Measurements from ENCODE around the gene BPGM.
"Not testable (repeated sequence)": the region's sequence is repeated elsewhere in the genome, so short reads cannot be mapped to it uniquely, and the experiment has no call there.

The BPGM gene

DNA sequence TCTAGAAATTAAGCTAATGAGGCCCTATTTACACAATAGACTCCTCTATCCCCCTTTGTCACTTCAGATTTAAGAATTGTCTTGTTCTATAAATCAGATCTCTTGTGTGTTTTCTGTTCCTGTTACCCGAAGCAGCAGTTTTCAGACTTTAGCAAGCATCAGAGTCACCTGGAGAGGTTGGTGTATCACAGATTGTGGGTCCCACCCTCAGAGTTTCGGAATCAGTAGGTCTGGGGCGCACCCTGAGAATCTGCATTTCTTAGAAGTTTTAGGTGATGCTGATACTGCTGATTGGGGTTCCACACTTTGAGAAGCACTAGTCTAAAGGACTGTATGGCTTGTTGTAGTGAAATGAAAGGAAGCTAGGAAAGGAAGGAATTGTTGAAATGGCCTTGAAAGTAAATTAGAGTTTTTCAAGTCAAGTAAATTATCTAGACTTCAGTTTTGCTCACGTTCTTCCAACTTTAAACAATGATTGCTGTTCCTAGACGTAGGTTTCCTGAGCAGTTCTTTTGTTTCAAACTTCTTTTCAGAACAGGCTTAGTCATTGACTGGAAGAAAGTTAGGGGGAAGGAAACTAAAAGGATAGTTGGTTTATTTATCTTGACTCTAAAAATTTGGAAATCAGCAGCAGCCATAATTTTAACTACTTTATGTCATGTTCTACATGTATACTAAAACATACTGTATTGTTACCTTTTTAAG lies 15.7 kb downstream of the BPGM start:
- DNase-seq (ENCODE audit: low read depth, low spot score): no peak
- no peak overlapping the region for H3K9ac ChIP-seq (ENCODE audit: insufficient read length)
- H3K36me3 ChIP-seq (ENCODE audit: insufficient read depth, low read length): no peaks in the 10 kb centered on the region; the same call in 1 of the 2 replicates
- no peak overlapping the region for H3K4me3 ChIP-seq
- TF ChIP-seq EZH2 (IDR thresholded peaks at IDR 0.05): no peak
- no peaks in the 10 kb centered on the region for H3K9me3 ChIP-seq (ENCODE audit: low read depth, low read length)
- no peak overlapping the region for H3K27ac ChIP-seq

DNA sequence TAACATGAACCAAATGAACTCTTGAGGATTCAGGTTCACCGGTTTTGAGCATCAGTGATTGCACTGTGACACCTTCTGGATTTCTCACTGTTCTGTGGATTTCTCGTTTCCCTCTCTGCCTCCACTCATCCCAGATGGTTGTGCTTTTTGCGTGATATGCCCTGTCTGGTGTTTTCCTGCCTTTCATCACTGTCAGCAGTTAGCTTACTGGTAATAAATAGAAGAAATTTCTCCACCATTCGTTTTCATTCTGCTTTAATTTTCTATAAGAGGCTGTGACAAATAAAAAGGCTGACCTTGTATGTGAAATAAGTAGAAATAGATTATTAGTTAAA lies 16.2 kb downstream of the BPGM start:
- no peaks in the 10 kb centered on the region for H3K9me3 ChIP-seq (ENCODE audit: low read depth, low read length)
- no peak for DNase-seq (ENCODE audit: low read depth, low spot score)
- no peak overlapping the region for H3K27ac ChIP-seq
- no peak for TF ChIP-seq POLR2AphosphoS5 (IDR thresholded peaks at IDR 0.05; ENCODE audit: borderline replicate concordance, low read depth, low read length)
- TF ChIP-seq FOXP2 (optimal IDR thresholded peaks at IDR 0.05; ENCODE audit: control extremely low read depth, extremely low read length, insufficient read depth): no peak
- TF ChIP-seq EZH2 (IDR thresholded peaks at IDR 0.05): no peak
- no peak overlapping the region for H3K9ac ChIP-seq (ENCODE audit: insufficient read length)
- H3K36me3 ChIP-seq (ENCODE audit: insufficient read depth, low read length): no peaks in the 10 kb centered on the region; the same call in 1 of the 2 replicates
- H3K4me3 ChIP-seq: no peak overlapping the region

DNA sequence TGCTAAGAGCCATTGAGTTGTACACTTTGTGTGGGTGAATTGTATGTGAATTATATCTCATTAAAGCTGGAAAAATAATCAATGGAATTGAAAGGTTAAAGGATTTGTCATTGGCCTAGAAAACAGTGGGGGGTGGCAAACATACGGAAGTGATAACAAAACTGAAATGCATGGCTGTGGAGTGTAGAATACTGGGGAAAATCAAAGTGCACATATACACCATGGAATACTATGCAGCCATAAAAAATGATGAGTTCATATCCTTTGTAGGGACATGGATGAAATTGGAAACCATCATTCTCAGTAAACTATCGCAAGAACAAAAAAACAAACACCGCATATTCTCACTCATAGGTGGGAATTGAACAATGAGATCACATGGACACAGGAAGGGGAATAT lies 18.4 kb downstream of the BPGM start:
- not testable (repeated sequence) for H3K36me3 ChIP-seq (ENCODE audit: insufficient read depth, low read length); H3K9ac ChIP-seq (ENCODE audit: insufficient read length)

DNA sequence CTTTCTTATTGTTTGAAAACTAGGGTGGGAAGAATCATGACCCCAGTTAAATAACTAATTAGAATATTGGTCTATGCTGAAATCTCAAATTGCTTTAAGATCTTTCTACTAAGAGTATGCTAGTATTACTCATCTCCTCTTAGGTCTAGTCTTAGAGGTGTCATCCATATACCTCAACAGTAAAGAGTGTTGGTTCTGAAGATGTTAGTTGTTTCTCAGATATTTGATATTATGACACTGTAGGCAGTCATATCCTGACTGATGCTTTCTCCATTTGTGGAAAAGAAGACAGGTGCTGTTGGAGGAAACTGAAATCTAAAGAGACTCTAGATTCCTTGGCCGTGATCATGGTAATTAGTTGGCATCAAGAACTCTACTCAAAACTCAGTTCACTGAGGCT lies 21.2 kb downstream of the BPGM start:
- Histone ChIP-seq H3K27ac (no peak overlapping the region), H3K36me3 (ENCODE audit: insufficient read depth, low read length) (no peaks in the 10 kb centered on the region), H3K9ac (ENCODE audit: insufficient read length) (no peak overlapping the region), H3K4me3 (no peak overlapping the region), H3K9me3 (ENCODE audit: low read depth, low read length) (no peaks in the 10 kb centered on the region)
- DNase-seq (ENCODE audit: low read depth, low spot score): no peak
- TF ChIP-seq EZH2 (IDR thresholded peaks at IDR 0.05) (no peak), FOXP2 (optimal IDR thresholded peaks at IDR 0.05; ENCODE audit: control extremely low read depth, extremely low read length, insufficient read depth) (no peak), POLR2AphosphoS5 (IDR thresholded peaks at IDR 0.05; ENCODE audit: borderline replicate concordance, low read depth, low read length) (no peak)

More for the DNA sequence above, 18.4 kb downstream of the BPGM start:
- not testable (repeated sequence) for DNase-seq (ENCODE audit: low read depth, low spot score); H3K27ac ChIP-seq; H3K4me3 ChIP-seq; H3K9me3 ChIP-seq (ENCODE audit: low read depth, low read length)

DNA sequence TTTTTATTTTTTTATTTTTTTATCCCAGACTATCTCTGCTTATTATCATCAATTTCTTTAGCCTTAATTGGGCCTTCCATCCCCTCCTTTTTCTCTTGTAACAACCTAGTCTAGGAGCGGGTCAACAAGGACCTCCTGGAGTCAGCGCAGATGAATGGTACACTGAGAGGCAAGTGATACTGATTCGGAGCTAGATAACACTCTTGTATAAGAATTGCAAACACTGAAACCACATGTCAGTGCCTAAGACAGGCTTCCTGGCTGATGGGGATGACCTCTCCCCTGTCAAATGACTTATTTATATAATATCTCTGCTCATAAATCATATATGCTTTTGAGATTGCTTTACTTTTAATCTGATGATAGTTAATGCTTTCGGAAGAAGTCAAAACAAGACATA lies 22.7 kb downstream of the BPGM start:
- Histone ChIP-seq H3K9me3 (ENCODE audit: low read depth, low read length) (no peaks in the 10 kb centered on the region), H3K36me3 (ENCODE audit: insufficient read depth, low read length) (no peaks in the 10 kb centered on the region), H3K27ac (no peak overlapping the region), H3K4me3 (no peak overlapping the region), H3K9ac (ENCODE audit: insufficient read length) (no peak overlapping the region)
- DNase-seq (ENCODE audit: low read depth, low spot score): no peak
- TF ChIP-seq FOXP2 (optimal IDR thresholded peaks at IDR 0.05; ENCODE audit: control extremely low read depth, extremely low read length, insufficient read depth): no peak
- TF ChIP-seq EZH2 (IDR thresholded peaks at IDR 0.05): no peak
- no peak for TF ChIP-seq POLR2AphosphoS5 (IDR thresholded peaks at IDR 0.05; ENCODE audit: borderline replicate concordance, low read depth, low read length)

DNA sequence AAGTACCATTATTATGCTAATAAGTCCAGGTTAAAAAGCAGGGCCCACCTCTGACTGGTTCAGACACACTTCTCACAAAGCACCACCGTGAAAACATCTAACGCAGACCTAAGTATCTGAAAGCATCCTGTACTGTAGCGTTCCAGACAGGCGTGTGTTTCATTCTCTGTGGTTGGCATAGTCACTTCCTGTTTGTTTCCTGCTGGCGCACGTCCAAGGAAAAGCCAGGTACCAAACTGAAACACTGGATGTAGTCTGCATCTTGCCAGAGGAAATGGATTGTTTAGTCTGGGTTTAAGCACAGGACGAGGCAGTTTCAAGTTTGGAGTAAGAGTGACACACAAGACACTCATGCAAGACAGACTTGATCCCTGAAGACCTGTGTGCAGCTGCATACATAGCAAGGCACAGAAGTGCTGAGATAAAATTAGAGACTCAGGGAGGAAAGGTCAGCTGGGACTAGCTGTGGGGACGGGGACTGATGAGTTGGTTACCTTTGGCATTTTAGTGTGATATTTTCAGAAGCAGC lies 23.3 kb downstream of the BPGM start:
- DNase-seq (ENCODE audit: low read depth, low spot score): no peak
- Histone ChIP-seq H3K27ac (no peak overlapping the region), H3K4me3 (no peak overlapping the region), H3K36me3 (ENCODE audit: insufficient read depth, low read length) (no peaks in the 10 kb centered on the region), H3K9ac (ENCODE audit: insufficient read length) (no peak overlapping the region), H3K9me3 (ENCODE audit: low read depth, low read length) (no peaks in the 10 kb centered on the region)
- no peak for TF ChIP-seq POLR2AphosphoS5 (IDR thresholded peaks at IDR 0.05; ENCODE audit: borderline replicate concordance, low read depth, low read length)
- peak; percentile 54 for TF ChIP-seq FOXP2 (optimal IDR thresholded peaks at IDR 0.05; ENCODE audit: control extremely low read depth, extremely low read length, insufficient read depth)

DNA sequence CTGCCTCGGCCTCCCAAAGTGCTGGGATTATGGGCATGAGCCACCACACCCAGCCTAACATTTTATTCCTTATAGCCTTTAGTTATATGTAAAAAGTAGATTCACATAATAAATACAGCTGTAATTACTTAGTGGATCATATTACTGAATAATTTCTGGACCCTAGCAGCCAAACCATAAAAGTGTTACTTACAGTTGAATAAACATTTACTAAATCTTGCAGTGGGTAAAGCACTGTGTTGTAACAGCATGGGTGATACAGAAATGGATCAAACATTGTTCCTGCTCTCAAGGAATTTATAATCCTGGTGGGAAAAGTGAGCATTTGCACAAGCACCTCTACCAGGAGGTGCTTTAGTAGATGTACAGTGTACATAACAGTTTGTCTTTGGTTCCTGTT lies 25.0 kb downstream of the BPGM start:
- Histone ChIP-seq H3K27ac (no peak overlapping the region), H3K9me3 (ENCODE audit: low read depth, low read length) (no peaks in the 10 kb centered on the region), H3K9ac (ENCODE audit: insufficient read length) (no peak overlapping the region), H3K36me3 (ENCODE audit: insufficient read depth, low read length) (no peaks in the 10 kb centered on the region), H3K4me3 (no peak overlapping the region)
- TF ChIP-seq POLR2AphosphoS5 (IDR thresholded peaks at IDR 0.05; ENCODE audit: borderline replicate concordance, low read depth, low read length) (no peak), FOXP2 (optimal IDR thresholded peaks at IDR 0.05; ENCODE audit: control extremely low read depth, extremely low read length, insufficient read depth) (no peak), EZH2 (IDR thresholded peaks at IDR 0.05) (no peak)
- no peak for DNase-seq (ENCODE audit: low read depth, low spot score)

DNA sequence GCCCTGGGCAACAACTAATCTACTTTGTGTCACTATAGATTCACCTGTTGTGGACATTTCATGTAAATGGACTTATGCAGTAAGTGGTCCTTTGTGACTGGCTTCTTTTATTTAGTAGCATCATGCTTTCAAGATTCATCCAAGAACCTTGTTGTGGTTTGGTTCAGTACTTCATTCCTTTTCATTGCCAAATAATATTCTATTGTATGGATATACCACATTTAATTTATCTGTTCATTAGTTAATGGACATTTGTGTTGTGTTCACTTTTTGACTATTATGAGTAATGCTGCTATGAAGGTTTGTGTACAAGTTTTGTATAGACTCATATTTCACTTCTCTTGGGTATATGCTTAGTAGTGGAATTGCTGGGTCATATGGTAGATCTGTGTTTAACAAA lies 27.8 kb downstream of the BPGM start:
- no peaks in the 10 kb centered on the region for H3K9me3 ChIP-seq (ENCODE audit: low read depth, low read length)
- DNase-seq (ENCODE audit: low read depth, low spot score): no peak
- H3K9ac ChIP-seq (ENCODE audit: insufficient read length): no peak overlapping the region
- H3K27ac ChIP-seq: no peak overlapping the region
- TF ChIP-seq EZH2 (IDR thresholded peaks at IDR 0.05) (no peak), FOXP2 (optimal IDR thresholded peaks at IDR 0.05; ENCODE audit: control extremely low read depth, extremely low read length, insufficient read depth) (no peak), POLR2AphosphoS5 (IDR thresholded peaks at IDR 0.05; ENCODE audit: borderline replicate concordance, low read depth, low read length) (no peak)
- H3K4me3 ChIP-seq: no peak overlapping the region
- H3K36me3 ChIP-seq (ENCODE audit: insufficient read depth, low read length): no peaks in the 10 kb centered on the region

DNA sequence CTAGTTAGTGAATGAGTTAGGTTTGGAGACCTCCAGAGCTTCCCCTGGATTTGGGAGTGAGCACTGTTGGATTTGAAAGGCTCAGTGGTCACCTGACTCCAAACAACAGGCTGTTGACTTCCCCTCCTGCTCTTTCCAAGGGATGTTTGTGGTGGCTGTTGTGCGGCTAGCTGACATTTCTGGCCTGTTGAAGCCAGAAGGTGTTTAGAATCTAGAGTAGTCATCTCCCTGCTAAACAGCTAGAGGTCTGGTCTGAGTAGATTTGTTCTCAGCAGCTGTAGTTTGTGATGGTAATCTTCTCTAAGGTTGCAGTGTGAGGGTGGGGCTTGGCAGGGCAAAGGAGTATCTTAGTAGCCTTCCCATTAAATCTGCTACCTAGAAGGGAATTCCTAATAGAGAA lies 30.1 kb downstream of the BPGM start:
- H3K9ac ChIP-seq (ENCODE audit: insufficient read length): no peak overlapping the region
- no peak for TF ChIP-seq POLR2AphosphoS5 (IDR thresholded peaks at IDR 0.05; ENCODE audit: borderline replicate concordance, low read depth, low read length)
- no peak for TF ChIP-seq FOXP2 (optimal IDR thresholded peaks at IDR 0.05; ENCODE audit: control extremely low read depth, extremely low read length, insufficient read depth)
- no peak for TF ChIP-seq EZH2 (IDR thresholded peaks at IDR 0.05)
- no peaks in the 10 kb centered on the region; the same call in 1 of the 2 replicates for H3K36me3 ChIP-seq (ENCODE audit: insufficient read depth, low read length)
- H3K27ac ChIP-seq: no peak overlapping the region
- no peaks in the 10 kb centered on the region for H3K9me3 ChIP-seq (ENCODE audit: low read depth, low read length)
- DNase-seq (ENCODE audit: low read depth, low spot score): no peak
- H3K4me3 ChIP-seq: no peak overlapping the region
